HG02938 (cell line): ENCODE results near the gene CRB1.

Experiments
- ATAC-seq: cut with Tn5 transposase; IDR thresholded peaks from one replicate; pipeline ENCODE4 v1.9.1; 2021; ENCODE audit warnings: mild to moderate bottlenecking, moderate library complexity; ENCODE audit not compliant: unreplicated experiment

CRB1 gene

GRCh38 chr1:197510691-197511378 is 242.8 kb downstream of the CRB1 start:
- no peak for ATAC-seq

- no peak for ATAC-seq
These were observed 247.4 kb downstream of the CRB1 start for GRCh38 chr1:197515421-197515820.

- no peak for ATAC-seq
These were observed 251.8 kb downstream of the CRB1 start for GRCh38 chr1:197519741-197520334.

- peak; percentile 86 for ATAC-seq
These were observed 253.2 kb downstream of the CRB1 start for GRCh38 chr1:197521118-197521739.

GRCh38 chr1:197526736-197527371 is 258.8 kb downstream of the CRB1 start:
- no peak for ATAC-seq
